ENCODE measurements around the gene ENDOG.
"Not testable (repeated sequence)": the region's sequence is repeated elsewhere in the genome, so short reads cannot be mapped to it uniquely, and the experiment has no call there.

ENDOG gene

DNA sequence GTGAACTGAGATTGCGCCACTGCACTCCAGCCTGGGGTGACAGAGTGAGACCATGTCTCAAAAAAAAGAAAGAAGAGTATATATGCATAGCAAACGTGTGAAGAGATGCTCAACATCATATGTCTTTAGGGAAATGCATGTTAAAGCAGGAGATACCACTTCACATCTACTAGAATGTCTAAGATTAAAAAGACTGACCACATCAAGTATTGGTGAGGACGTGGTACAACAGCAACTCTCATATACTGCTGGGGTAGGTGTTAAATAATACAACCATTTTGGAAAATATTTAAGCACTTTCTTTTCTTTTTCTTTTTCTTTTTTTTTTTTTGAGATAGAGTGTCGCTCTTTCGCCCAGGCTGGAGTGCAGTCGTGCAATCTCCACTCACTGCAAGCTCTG lies 32.9 kb upstream of the ENDOG start:
- FAIRE-seq (no peak), DNase-seq (ENCODE audit: insufficient read length) (no peak)
- TF ChIP-seq POLR2A (IDR thresholded peaks at IDR 0.05; ENCODE audit: low read depth, low read length) (no peak), POLR2AphosphoS5 (IDR thresholded peaks at IDR 0.05; ENCODE audit: low read depth, low read length) (no peak), TAF1 (IDR thresholded peaks at IDR 0.05; ENCODE audit: borderline replicate concordance, low read depth, low read length) (no peak)

- DNase-seq (ENCODE audit: insufficient read length) (peak; percentile 90), FAIRE-seq (peak; percentile 83)
- TF ChIP-seq POLR2A (IDR thresholded peaks at IDR 0.05; ENCODE audit: low read depth, low read length) (peak; percentile 73; the same call in 1 of the 2 replicates), TAF1 (IDR thresholded peaks at IDR 0.05; ENCODE audit: borderline replicate concordance, low read depth, low read length) (0 out of 2 replicates have a peak, but pooled peaks have one; percentile 46), POLR2AphosphoS5 (IDR thresholded peaks at IDR 0.05; ENCODE audit: low read depth, low read length) (peak; percentile 55)
Measured at GRCh38 chr9:128786681-128787601, 31.4 kb upstream of the ENDOG start, which contains the start of gene TBC1D13. TBC1D13 (plus strand) TSS chr9:128787253; CDS start chr9:128787354, 101 bp downstream.

- TF ChIP-seq POLR2A (IDR thresholded peaks at IDR 0.05; ENCODE audit: low read depth, low read length): no peak
- TF ChIP-seq POLR2AphosphoS5 (IDR thresholded peaks at IDR 0.05; ENCODE audit: low read depth, low read length): no peak
- TF ChIP-seq TAF1 (IDR thresholded peaks at IDR 0.05; ENCODE audit: borderline replicate concordance, low read depth, low read length): no peak
- DNase-seq (ENCODE audit: insufficient read length) (no peak), FAIRE-seq (no peak)
Measured at GRCh38 chr9:128787659-128788058, 30.6 kb upstream of the ENDOG start.

DNA sequence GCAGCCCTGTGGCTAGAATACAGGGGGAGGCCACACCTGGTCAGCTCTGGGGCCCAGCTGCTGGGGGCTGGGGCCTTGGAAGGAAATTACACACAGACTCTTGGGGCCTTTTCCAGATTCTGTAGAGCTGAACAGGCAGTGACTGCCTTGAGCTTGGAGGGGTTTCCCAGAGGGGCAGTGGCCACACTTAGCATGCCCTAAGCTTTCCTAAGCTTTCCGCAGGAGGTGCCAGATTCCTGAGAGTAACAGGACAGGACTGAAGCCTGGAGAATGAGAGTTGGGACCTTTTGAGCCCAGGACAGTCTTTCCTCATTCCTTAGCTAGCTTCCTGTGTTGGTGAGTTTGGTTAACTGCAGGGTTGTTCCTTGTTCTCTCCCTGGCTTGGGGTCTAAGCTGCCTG lies 29.9 kb upstream of the ENDOG start:
- FAIRE-seq (no peak), DNase-seq (ENCODE audit: insufficient read length) (no peak)
- no peak for TF ChIP-seq TAF1 (IDR thresholded peaks at IDR 0.05; ENCODE audit: borderline replicate concordance, low read depth, low read length)
- no peak for TF ChIP-seq POLR2A (IDR thresholded peaks at IDR 0.05; ENCODE audit: low read depth, low read length)
- TF ChIP-seq POLR2AphosphoS5 (IDR thresholded peaks at IDR 0.05; ENCODE audit: low read depth, low read length): no peak

DNA sequence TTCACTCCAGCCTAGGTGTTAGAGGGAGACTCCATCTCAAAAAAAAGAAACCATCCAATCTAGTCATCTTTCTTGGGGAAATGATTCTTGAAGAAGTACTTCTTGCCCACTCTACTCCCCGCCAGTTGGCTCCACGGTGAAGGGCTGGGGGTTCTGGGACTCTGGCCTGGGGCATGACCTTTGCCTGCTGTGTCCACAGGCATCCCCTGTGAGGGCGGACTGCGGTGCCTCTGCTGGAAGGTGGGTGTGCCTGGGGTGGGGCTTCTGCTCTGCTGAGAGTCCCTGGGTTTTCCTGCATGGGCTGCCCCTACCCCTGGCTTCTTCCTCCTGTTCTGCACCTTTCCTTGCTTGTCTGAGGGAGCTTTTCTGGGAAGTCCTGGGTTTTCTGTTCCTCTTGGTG lies 27.8 kb upstream of the ENDOG start:
- DNase-seq (ENCODE audit: insufficient read length) (no peak), FAIRE-seq (no peak)
- TF ChIP-seq POLR2A (IDR thresholded peaks at IDR 0.05; ENCODE audit: low read depth, low read length) (no peak), POLR2AphosphoS5 (IDR thresholded peaks at IDR 0.05; ENCODE audit: low read depth, low read length) (no peak), TAF1 (IDR thresholded peaks at IDR 0.05; ENCODE audit: borderline replicate concordance, low read depth, low read length) (no peak)

- FAIRE-seq (no peak), DNase-seq (ENCODE audit: insufficient read length) (no peak)
- TF ChIP-seq POLR2A (IDR thresholded peaks at IDR 0.05; ENCODE audit: low read depth, low read length): no peak
- TF ChIP-seq TAF1 (IDR thresholded peaks at IDR 0.05; ENCODE audit: borderline replicate concordance, low read depth, low read length): no peak
- TF ChIP-seq POLR2AphosphoS5 (IDR thresholded peaks at IDR 0.05; ENCODE audit: low read depth, low read length): no peak
Measured at GRCh38 chr9:128792134-128792533, 26.2 kb upstream of the ENDOG start.

DNA sequence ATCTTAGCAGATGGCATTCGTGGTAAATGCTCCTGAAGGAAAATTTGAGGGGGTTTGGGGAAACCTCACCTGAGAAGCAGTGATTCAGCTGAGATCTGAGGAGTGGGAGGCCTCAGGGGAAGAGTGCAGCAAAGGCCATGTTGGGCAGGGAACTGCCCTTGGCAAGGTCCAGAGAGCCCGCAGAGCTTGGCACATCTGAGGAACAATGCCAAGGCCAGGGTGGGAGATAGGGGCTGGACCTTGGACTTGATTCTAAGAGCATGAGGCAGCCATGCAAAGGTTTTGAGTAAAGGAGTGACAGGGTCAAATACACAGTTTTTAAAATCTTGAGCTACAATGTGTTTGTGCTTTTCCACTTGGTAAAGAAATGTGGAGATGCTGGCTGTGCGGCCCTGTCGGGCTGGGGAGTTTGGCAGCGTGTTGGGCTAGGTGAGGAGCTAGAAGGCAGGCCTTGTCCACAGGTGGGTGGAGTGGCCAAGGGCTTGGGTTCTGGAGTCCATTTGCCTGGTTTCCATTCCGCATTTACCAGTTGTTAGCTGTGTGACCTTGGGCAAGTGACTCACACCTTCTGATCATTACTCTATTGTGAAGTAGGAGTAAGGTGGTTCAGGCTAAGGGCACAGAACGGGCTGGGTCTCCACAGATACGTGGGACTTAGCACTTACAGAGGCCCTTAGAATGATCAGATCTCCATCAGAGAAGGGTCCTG lies 25.2 kb upstream of the ENDOG start:
- no peak for DNase-seq (ENCODE audit: insufficient read length)
- no peak for FAIRE-seq
- no peak for TF ChIP-seq POLR2AphosphoS5 (IDR thresholded peaks at IDR 0.05; ENCODE audit: low read depth, low read length)
- TF ChIP-seq TAF1 (IDR thresholded peaks at IDR 0.05; ENCODE audit: borderline replicate concordance, low read depth, low read length): no peak
- TF ChIP-seq POLR2A (IDR thresholded peaks at IDR 0.05; ENCODE audit: low read depth, low read length): no peak

- not testable (repeated sequence) for FAIRE-seq
Measured at GRCh38 chr9:128794961-128795360, 23.3 kb upstream of the ENDOG start.

DNA sequence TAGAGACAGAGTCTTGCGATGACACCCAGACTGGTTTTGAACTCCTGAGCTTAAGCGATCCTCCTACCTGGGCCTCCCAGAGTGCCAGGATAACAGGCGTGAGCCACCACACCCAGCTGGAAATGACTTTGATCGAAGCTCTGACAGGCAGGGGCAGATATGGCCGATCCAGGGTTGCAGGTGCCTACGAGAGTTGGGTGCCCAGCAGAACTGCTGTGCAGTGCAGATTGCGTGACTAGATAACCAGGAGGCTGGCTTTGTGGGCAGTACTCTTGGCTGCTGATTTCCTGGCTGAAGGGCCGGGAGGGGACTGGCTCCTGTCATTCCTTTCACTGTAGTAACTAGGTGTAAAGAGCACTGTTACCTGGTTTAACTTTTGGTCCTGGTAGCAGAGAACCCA lies 19.4 kb upstream of the ENDOG start:
- DNase-seq (ENCODE audit: insufficient read length) (no peak), FAIRE-seq (no peak)
- TF ChIP-seq POLR2A (IDR thresholded peaks at IDR 0.05; ENCODE audit: low read depth, low read length): no peak
- no peak for TF ChIP-seq TAF1 (IDR thresholded peaks at IDR 0.05; ENCODE audit: borderline replicate concordance, low read depth, low read length)
- TF ChIP-seq POLR2AphosphoS5 (IDR thresholded peaks at IDR 0.05; ENCODE audit: low read depth, low read length): no peak

More at GRCh38 chr9:128794961-128795360, 23.3 kb upstream of the ENDOG start:
- not testable (repeated sequence) for DNase-seq (ENCODE audit: insufficient read length)

DNA sequence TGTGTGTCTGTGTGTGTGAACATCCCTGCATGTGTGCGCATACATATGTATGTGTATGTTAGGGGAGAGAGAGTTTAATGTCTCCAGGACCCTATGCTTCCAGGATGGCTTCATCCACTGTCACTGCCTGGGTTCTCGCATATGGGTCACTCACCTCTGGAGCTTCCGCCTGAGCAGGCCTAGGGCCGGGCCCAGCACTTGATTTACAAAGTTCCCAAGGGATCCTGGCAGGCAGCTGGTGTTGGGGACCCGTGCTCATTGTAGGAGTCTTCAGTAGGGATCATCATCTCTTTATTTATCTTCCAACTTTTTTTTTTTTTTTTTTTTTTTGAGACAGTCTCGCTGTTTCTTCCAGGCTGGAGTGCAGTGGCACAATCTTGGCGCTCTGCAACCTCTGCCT lies 18.2 kb upstream of the ENDOG start:
- no peak for TF ChIP-seq POLR2AphosphoS5 (IDR thresholded peaks at IDR 0.05; ENCODE audit: low read depth, low read length)
- no peak for TF ChIP-seq TAF1 (IDR thresholded peaks at IDR 0.05; ENCODE audit: borderline replicate concordance, low read depth, low read length)
- no peak for TF ChIP-seq POLR2A (IDR thresholded peaks at IDR 0.05; ENCODE audit: low read depth, low read length)
- FAIRE-seq (no peak), DNase-seq (ENCODE audit: insufficient read length) (no peak)

DNA sequence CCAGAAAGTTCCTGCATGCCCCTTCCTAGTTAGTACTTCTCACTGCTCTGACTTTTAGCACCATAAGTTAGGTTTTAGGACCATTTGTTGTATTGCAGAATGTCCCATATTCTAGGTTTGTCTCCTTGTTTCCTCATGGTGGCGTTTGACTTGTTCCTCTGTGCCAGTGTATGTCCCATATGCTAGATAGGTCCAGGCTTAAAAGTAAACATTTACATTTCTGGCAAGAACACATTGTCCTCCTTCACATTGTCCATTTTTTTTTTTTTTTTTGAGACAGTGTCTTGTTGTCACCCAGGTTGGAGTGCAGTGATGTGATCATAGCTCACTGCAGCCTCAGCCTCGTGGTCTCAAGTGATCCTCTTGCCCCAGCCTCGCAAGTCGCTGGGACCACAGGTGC lies 15.8 kb upstream of the ENDOG start:
- no peak for DNase-seq (ENCODE audit: insufficient read length)
- no peak for FAIRE-seq
- no peak for TF ChIP-seq TAF1 (IDR thresholded peaks at IDR 0.05; ENCODE audit: borderline replicate concordance, low read depth, low read length)
- TF ChIP-seq POLR2AphosphoS5 (IDR thresholded peaks at IDR 0.05; ENCODE audit: low read depth, low read length): no peak
- TF ChIP-seq POLR2A (IDR thresholded peaks at IDR 0.05; ENCODE audit: low read depth, low read length): no peak

Data from GM12892 (cell line).